K562 (cell line): Measurements from ENCODE around the gene SORCS1. TPM values are rescaled to one million over a fixed set of nuclear protein-coding genes. Genes with fewer than 3 reads are reported as not detected.

Source experiments
- ATAC-seq: fragments of 200-7000 bp; cut with Tn5 transposase; 3 replicates; pipeline ENCODE4 v1.9.1; 2020; ENCODE audit warnings: moderate library complexity
- BruUV-seq: library from RNA; stranded (reverse); fragments of 400-500 nt; replicated peaks from 2 replicates; lab custom pipeline; 2021; lab: Mats Ljungman, UMichigan
- CTCF ChIA-PET: fragments of 300-600 bp; formaldehyde crosslinking; extraction: SDS; loops from one replicate; lab custom pipeline; 2021; ENCODE audit warnings: low intra/inter-chr PET ratio; lab: Yijun Ruan, JAX
- POLR2A ChIA-PET: fragments of 300-600, 350-650 bp; sonication (Branson Sonifier 250); formaldehyde crosslinking; extraction: SDS; loops from one replicate; lab custom pipeline; 2021; ENCODE audit warnings: antibody characterized with exemption, inconsistent platforms; lab: Yijun Ruan, JAX
- DNase-seq, 4 experiments: peaks; one replicate each; pipeline versions ENCODE4 v3.0.0 to v3.0.0-alpha.2; 2011 to 2018; ENCODE audit warnings: low spot score in 3 of 4, mixed read lengths in 3 of 4; ENCODE audit errors: extremely low read depth in 1 of 4
- FAIRE-seq: peaks from 2 replicates; lab custom pipeline; 2011; peaks lifted over from hg19 to GRCh38; lab: Jason Lieb, UNC
- H2AFZ ChIP-seq: 2 replicates; pipeline ENCODE4 v1.6.0; 2011; ENCODE audit warnings: low read depth, low read length, control low read depth, inconsistent platforms
- H3K27ac ChIP-seq: fragments of 200-600 bp; 3 replicates; pipeline ENCODE4 v1.8.0; 2011; ENCODE audit warnings: low read depth, mild to moderate bottlenecking, control low read depth, inconsistent platforms, low read length, moderate library complexity, mixed read lengths; ENCODE audit errors: extremely low read depth
- H3K27me3 ChIP-seq, 2 experiments: fragments of 300-600 bp in 1 of 2; 2 replicates in 1 of 2; 3 replicates in 1 of 2; pipeline versions ENCODE4 v1.6.0 to v1.8.0; 2011; ENCODE audit warnings: inconsistent platforms in 2 of 2, low read length in 2 of 2, mild to moderate bottlenecking in 1 of 2, mixed read lengths in 1 of 2, moderate library complexity in 1 of 2; ENCODE audit not compliant: control insufficient read depth in 2 of 2, insufficient read depth in 2 of 2
- H3K36me3 ChIP-seq: fragments of 300-600 bp; 3 replicates; pipeline ENCODE4 v1.8.0; 2011; ENCODE audit warnings: mild to moderate bottlenecking, low read length, inconsistent platforms; ENCODE audit not compliant: control insufficient read depth, insufficient read depth
- H3K4me1 ChIP-seq, 2 experiments: fragments of 200-600 bp in 1 of 2; replicated peaks in 1 of 2; 2 replicates in 1 of 2; 3 replicates in 1 of 2; pipeline versions ENCODE4 v1.5.1 to v1.8.0; 2011; ENCODE audit warnings: inconsistent platforms in 2 of 2, low read length in 2 of 2, mild to moderate bottlenecking in 1 of 2, mixed read lengths in 1 of 2, moderate library complexity in 1 of 2; ENCODE audit not compliant: control insufficient read depth in 2 of 2, insufficient read depth in 2 of 2
- H3K4me2 ChIP-seq: 2 replicates; pipeline ENCODE4 v1.6.1; 2011; ENCODE audit warnings: low read length, control low read depth, inconsistent platforms, mixed read lengths; ENCODE audit not compliant: insufficient read depth
- H3K4me3 ChIP-seq: fragments of 200-600 bp; sonication (generic), shearing (Covaris generic); 2 replicates; pipeline ENCODE4 v1.5.1; 2016; ENCODE audit warnings: control low read depth, inconsistent platforms
- H3K79me2 ChIP-seq: fragments of 200-600 bp; 3 replicates; pipeline ENCODE4 v1.8.0; 2011; ENCODE audit warnings: low read length, inconsistent platforms; ENCODE audit not compliant: control insufficient read depth, insufficient read depth
- H3K9ac ChIP-seq, 2 experiments: 2 replicates each; pipeline versions ENCODE4 v1.6.0 to v1.6.1; 2011; ENCODE audit warnings: low read depth in 2 of 2, low read length in 2 of 2, control low read depth in 1 of 2, inconsistent platforms in 1 of 2, mild to moderate bottlenecking in 1 of 2, mixed read lengths in 1 of 2; ENCODE audit not compliant: insufficient read depth in 1 of 2
- H3K9me1 ChIP-seq: one replicate; pipeline ENCODE4 v1.6.0; 2011; ENCODE audit warnings: inconsistent platforms, mild to moderate bottlenecking, low read length, moderate library complexity; ENCODE audit not compliant: control insufficient read depth, insufficient read depth
- H3K9me3 ChIP-seq: replicated peaks from 2 replicates; pipeline ENCODE4 v1.5.1; 2011; ENCODE audit warnings: low read depth, low read length, inconsistent platforms; ENCODE audit not compliant: control insufficient read depth, insufficient read depth
- H4K20me1 ChIP-seq: replicated peaks from 2 replicates; pipeline ENCODE4 v1.6.1; 2011; ENCODE audit warnings: low read length, inconsistent platforms, mixed read lengths; ENCODE audit not compliant: control insufficient read depth, insufficient read depth
- ATF4 ChIP-seq: fragments of 450-650 bp; formaldehyde crosslinking; IDR thresholded peaks from 2 replicates; pipeline ENCODE4 v1.4.0; 2022; ENCODE audit warnings: mild to moderate bottlenecking, moderate library complexity
- BACH1 ChIP-seq: fragments of 200-800 bp; sonication (Bioruptor generic); IDR thresholded peaks from 2 replicates; pipeline ENCODE4 v1.6.1; 2016; ENCODE audit warnings: missing genetic modification characterization, missing compliant biosample characterization
- MTA3 ChIP-seq: fragments of 450-650 bp; formaldehyde crosslinking; IDR thresholded peaks from 2 replicates; pipeline ENCODE4 v1.6.1; 2017; ENCODE audit warnings: mild to moderate bottlenecking, borderline replicate concordance
- PML ChIP-seq: IDR thresholded peaks from 2 replicates; pipeline ENCODE4 v1.6.1; 2012; ENCODE audit warnings: low read length, inconsistent platforms
- RERE ChIP-seq: sonication (generic); formaldehyde crosslinking; IDR thresholded peaks from 2 replicates; pipeline ENCODE4 v1.8.0; 2023; ENCODE audit warnings: missing genetic modification reagents, mild to moderate bottlenecking, borderline replicate concordance
- STAT5B ChIP-seq: fragments of 250-450 bp; sonication (Bioruptor Pico); IDR thresholded peaks from 2 replicates; pipeline ENCODE4 v1.8.0; 2021; ENCODE audit warnings: mild to moderate bottlenecking, inconsistent platforms
- ZC3H11A ChIP-seq: IDR thresholded peaks from 2 replicates; pipeline ENCODE4 v1.6.1; 2012; ENCODE audit warnings: low read depth, low read length, improper control_type of control experiment
- ZNF253 ChIP-seq: fragments of 250-450 bp; sonication (Bioruptor Pico); conservative IDR thresholded peaks from 2 replicates; pipeline ENCODE4 v1.6.1; 2021; ENCODE audit warnings: mild to moderate bottlenecking
- ZNF512 ChIP-seq: IDR thresholded peaks from 2 replicates; pipeline ENCODE4 v1.6.1; 2016; ENCODE audit warnings: missing genetic modification characterization, missing compliant biosample characterization
- ZNF551 ChIP-seq: fragments of 250-450 bp; sonication (Bioruptor Pico); IDR thresholded peaks from 2 replicates; pipeline ENCODE4 v1.5.0; 2021; ENCODE audit warnings: mild to moderate bottlenecking, moderate library complexity
- WGBS: fragments of 100-300 bp; shearing (Covaris generic); methylation state at CpG from one replicate; pipeline ENCODE4 v1.1.6; 2016; ENCODE audit warnings: low coverage, mixed read lengths; ENCODE audit not compliant: insufficient coverage; ENCODE audit errors: missing lambda C conversion rate; 5-methylcytosine and 5-hydroxymethylcytosine counted together
- in situ Hi-C: fragments of 300-500 bp; cut with MboI; formaldehyde crosslinking; loops from 4 replicates; pipeline ENCODE4 v1.15.0; 2018; ENCODE audit warnings: inconsistent platforms, mixed read lengths
- intact Hi-C: fragments of 100-400 bp; cut with micrococcal nuclease; formaldehyde crosslinking; loops from 2 replicates; pipeline ENCODE4 v1.14.2; 2022
- polyA plus RNA-seq, 8 experiments: library from polyadenylated mRNA; depleted of rRNA in 4 of 8; stranded (reverse) in 5 of 8; unstranded in 3 of 8; fragments of >200 nt; fragmentation: Nextera tagmentation in 2 of 8; fragmentation: Illumina TruSeq in 1 of 8; extraction: Ambion mirVana in 2 of 8; extraction: Trizol in 1 of 8; gene quantifications; 2 replicates each; pipeline versions ENCODE4 v1.2.1 to v1.2.3, GENCODE V29; 2011 to 2014; ENCODE audit warnings: inconsistent platforms in 1 of 8, missing spikeins in 1 of 8
- total RNA-seq, 7 experiments: library from RNA; depleted of rRNA in 6 of 7; stranded (reverse); fragments of >200 nt in 6 of 7; fragmentation: Illumina TruSeq in 2 of 7; extraction: Trizol in 2 of 7; gene quantifications; 2 replicates each; pipeline versions ENCODE4 v1.2.1 to v1.2.3, GENCODE V29; 2011 to 2021; ENCODE audit warnings: low replicate concordance in 1 of 7
- TF ChIP-seq, protein P1 (sequence below): fragments of 250-450 bp; sonication (Bioruptor Pico); IDR thresholded peaks from 2 replicates; pipeline ENCODE4 v1.6.1; 2021; ENCODE audit warnings: mild to moderate bottlenecking
- TF ChIP-seq, protein P2 (sequence below): sonication (generic); formaldehyde crosslinking; IDR thresholded peaks from 2 replicates; pipeline ENCODE4 v1.8.1; 2023; ENCODE audit warnings: mild to moderate bottlenecking, missing genetic modification reagents

The SORCS1 gene
- total and polyA plus RNA-seq, 9 of the 15 experiments (the other 6 are each of a cell fraction or from before 2014, with no cell fraction given): 1.5 to 3.9 (median 2.7) TPM

DNA sequence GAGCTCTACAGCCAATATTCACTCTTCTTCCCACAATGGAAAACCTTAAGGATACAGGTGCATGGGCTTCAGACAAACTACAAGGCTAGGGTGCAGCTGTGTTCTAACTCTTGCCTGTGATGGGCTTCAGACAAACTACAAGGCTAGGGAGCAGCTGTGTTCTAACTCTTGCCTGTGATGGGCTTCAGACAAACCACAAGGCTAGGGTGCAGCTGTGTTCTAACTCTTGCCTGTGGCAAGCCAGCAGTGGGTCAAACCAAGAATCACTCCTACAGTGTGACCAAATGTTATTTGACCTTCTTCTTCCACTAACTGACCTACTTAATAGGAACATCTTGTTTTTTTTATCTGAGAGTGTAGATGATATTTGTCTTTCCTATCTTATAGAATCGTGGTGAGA lies 7.4 kb downstream of the SORCS1 start:
- ChIA-PET POLR2A (interaction anchor here (0.6 kb wide), 1 partner anchor 12 kb away, joined by 3 read pairs; no protein-coding TSS in a partner anchor), CTCF (no interaction called here)
- Histone ChIP-seq H3K9me1 (no peaks in the 10 kb centered on the region), H3K79me2 (no peaks in the 10 kb centered on the region), H3K9me3 (no peaks in the 10 kb centered on the region), H3K27ac (no peak overlapping the region), H2AFZ (no peak overlapping the region), H3K36me3 (no peaks in the 10 kb centered on the region), H3K4me3 (no peak overlapping the region), H3K27me3 (no peaks in the 10 kb centered on the region), H4K20me1 (no peaks in the 10 kb centered on the region), H3K4me1 (no peaks in the 10 kb centered on the region), H3K9ac (no peak overlapping the region), H3K4me2 (no peak overlapping the region)
- intact Hi-C loops (no loop called here), in situ Hi-C loops (no loop called here)
- ATAC-seq (no peak), DNase-seq (no peak), FAIRE-seq (no peak)
- 0% methylated on average over 1 of the region's 1 CpG for WGBS
- no TSS peak for BruUV-seq
- TF ChIP-seq ZNF551 (no peak), BACH1 (tag) (no peak), RERE (no peak), ZNF253 (CRISPR knock-in tag) (no peak), ZNF512 (no peak), STAT5B (CRISPR knock-in tag) (no peak), ATF4 (CRISPR knock-in tag) (no peak), ZC3H11A (no peak), MTA3 (no peak), PML (no peak)
- TF ChIP-seq, protein P1, sequence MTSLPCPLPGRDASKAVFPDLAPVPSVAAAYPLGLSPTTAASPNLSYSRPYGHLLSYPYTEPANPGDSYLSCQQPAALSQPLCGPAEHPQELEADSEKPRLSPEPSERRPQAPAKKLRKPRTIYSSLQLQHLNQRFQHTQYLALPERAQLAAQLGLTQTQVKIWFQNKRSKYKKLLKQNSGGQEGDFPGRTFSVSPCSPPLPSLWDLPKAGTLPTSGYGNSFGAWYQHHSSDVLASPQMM: no peak
- TF ChIP-seq, protein P2, sequence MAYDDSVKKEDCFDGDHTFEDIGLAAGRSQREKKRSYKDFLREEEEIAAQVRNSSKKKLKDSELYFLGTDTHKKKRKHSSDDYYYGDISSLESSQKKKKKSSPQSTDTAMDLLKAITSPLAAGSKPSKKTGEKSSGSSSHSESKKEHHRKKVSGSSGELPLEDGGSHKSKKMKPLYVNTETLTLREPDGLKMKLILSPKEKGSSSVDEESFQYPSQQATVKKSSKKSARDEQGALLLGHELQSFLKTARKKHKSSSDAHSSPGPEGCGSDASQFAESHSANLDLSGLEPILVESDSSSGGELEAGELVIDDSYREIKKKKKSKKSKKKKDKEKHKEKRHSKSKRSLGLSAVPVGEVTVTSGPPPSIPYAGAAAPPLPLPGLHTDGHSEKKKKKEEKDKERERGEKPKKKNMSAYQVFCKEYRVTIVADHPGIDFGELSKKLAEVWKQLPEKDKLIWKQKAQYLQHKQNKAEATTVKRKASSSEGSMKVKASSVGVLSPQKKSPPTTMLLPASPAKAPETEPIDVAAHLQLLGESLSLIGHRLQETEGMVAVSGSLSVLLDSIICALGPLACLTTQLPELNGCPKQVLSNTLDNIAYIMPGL: no peak
